Activated T-helper 1 cell treated with anti-CD3 and anti-CD28 coated beads, Interleukin-2, amount 50 U/mL, for 16 hours (primary cell): ENCODE data around the gene RBBP7.
"Not testable (repeated sequence)": the region's sequence is repeated elsewhere in the genome, so short reads cannot be mapped to it uniquely, and the experiment has no call there.

Experiments used
- DNase-seq, 2 donors: peaks; one replicate each; pipeline ENCODE4 v3.0.0-alpha.2; 2020; ENCODE audit warnings: low read depth in 1 of 2, low spot score in 1 of 2

RBBP7 gene

DNA sequence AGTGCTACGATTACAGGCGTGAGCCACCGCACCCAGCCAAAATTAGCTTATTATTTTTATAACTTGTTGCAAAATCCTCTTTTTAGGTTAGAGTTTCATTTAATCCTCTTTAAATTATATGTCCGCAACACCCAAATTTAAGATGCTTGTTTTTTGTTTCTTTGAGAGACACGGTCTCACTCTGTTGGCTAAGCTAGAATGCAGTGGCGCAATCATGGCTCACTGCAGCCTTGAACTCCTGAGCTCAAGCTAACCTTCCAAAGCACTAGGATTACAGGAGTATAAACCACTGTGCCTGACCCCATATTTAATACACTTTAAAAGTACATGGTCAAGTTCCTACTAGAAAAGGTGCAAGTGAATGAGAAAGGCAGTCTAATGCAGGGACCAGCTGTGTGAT is 2.2 kb downstream of the RBBP7 start:
- no peak for DNase-seq

DNA sequence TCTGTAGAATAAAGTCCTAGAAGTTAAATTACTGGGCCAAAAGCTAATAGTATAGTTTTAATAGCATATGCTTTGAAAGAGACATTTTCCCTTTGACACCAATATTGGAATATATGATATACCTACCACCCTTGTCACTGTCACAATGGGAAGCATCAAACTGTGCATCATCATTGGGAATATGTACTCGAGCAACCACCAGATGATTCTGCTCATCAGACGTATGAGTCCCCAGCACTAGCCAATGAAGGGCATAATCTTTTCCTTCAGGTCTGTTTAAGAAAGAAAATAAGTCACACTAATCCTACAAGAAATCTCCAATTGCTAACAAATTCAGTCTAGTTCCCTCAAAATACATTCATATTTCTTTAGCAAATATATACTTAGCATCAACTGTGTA is 7.3 kb downstream of the RBBP7 start:
- no peak for DNase-seq

DNA sequence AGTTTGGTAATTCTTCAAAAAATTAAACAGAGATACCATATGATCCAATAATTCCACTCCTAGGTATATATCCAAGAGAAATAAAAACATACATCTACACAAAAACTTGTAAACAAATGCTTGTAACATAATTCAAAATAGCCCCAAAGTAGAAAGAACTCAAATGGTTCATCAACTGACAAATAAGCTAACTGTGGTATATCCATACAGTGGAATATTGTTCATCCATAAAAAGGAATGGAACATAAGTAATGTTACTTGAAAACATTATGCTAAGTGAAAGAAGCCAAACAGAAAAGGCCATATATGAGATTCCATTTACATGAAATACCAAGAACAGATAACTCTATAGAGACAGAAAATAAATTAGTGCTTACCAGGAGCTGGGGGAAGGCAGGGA is 13.4 kb downstream of the RBBP7 start:
- no peak for DNase-seq

DNA sequence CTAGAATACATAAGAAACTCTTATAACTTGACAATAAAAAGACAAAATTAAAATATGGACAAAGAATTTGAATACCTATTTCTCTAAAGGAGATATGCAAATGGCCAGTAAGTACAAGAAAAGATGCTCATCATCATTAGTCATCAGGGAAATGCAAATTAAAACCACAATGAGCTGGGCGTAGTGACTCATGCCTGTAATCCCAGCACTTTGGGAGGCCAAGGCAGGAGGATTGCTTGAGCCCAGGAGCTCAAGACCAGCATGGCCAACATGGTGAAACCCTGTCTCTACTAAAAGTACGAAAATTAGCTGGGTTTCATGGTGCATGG is 14.1 kb downstream of the RBBP7 start:
- DNase-seq = not testable (repeated sequence)

DNA sequence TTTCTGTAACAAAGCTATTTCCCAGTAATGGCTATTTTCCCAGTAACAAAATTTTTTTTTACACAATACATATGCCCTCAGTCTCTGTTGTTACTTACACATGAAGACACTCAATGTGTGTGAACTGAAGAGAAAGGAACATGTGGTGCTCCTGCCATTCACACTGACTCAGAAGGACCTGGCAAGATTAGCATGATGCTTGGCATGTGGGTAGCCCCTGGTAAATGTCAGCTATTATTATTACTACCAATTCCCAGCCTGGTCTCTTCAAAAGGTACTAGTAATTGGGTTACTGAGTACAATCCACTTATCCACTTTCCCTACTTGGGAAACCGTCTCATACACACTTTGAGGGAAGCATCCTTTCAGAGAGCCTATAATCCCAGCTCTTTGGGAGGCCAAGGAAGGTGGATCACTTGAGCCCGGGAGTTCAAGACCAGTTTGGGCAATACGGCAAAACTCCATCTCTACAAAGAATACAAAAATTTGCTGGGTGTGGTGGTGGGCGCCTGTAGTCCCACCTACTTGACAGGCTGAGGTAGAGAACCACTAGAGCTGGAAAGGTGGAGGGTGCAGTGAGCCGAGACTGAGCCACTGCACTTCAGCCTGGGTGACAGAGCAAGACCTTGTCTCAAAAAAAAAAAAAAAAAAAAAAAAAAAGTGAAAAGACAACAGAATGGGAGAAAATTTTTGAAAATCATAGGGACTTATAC is 14.6 kb downstream of the RBBP7 start:
- DNase-seq = no peak

DNA sequence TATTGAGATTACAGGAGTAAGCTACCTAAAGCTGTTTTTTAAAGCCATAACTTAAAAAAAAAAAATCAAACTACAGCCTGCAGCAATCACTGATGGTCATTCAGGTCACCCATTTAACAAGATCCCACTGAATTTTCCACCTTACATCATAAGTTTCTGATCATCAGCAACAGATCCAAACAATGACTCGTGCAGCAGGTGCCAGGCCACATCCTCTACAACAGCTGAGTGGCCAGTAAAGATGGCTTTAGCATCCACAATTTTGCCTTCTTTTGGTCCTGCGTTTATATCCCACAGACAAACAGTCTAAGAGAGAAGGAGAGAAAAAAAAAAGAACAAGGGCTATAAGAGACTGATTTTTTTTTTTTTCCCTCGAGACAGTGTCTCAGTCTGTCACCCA is 16.6 kb downstream of the RBBP7 start:
- no peak for DNase-seq

DNA sequence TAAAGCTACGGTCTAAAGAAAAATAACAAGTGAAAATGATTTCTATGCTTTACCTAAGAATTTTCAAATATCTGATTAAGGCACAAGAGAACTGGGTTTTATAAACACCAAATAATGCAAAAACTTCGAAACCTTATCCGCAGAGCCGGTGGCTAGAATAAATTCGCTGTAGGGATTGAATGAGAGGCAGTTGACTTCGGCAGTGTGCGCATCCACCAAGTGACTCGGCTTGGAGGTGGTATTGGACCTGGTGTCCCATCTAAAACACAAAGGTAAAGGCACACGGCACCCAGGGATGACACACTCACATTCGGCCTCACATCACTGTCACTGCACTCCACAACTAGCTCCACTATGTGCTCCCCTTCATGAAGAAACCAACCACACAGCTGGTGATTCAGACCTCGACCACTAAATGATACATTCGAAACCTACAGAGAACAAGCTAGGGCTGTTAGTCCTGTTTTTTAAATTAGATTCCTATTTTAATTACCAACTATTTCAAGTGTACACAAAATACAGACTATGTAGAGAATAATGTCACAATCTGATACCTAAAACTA is 17.5 kb downstream of the RBBP7 start:
- DNase-seq = no peak

DNA sequence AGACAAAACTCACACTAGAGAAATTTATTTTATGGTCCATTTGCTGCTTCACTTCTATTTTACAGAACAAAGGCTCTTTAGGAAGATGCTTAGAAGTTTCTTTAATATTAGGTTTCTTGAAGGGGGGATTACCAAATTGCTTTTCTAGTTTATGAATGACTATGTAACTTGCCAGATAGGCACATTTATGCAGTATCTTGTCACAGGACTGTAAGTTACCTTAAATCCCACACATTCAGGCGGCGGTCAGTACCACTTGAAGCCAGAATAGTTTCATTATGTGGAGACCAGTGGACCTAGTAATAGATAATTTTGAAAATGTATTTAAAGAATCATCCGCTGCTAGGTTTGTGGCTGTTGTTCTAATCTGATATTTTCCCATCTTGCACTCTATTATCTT is 18.3 kb downstream of the RBBP7 start:
- no peak for DNase-seq

DNA sequence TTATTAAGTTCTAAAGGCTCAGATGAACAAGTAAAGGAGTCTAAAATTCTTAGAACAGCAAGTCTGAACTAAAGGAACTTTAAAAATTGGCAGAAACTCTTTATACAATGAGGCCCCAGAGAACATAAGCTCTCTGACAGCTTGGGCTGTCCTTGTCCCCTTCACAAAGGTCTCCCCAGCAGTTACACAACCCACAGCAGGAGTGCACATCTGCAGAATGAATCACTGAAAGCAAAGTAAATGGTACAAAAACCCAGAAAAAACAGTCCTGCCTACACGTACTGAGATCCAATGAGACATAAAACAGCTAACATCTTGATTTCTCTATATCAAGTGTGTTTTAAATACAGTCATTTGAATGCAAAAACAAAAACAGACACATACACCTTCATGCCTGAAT is 18.7 kb downstream of the RBBP7 start:
- DNase-seq = no peak

DNA sequence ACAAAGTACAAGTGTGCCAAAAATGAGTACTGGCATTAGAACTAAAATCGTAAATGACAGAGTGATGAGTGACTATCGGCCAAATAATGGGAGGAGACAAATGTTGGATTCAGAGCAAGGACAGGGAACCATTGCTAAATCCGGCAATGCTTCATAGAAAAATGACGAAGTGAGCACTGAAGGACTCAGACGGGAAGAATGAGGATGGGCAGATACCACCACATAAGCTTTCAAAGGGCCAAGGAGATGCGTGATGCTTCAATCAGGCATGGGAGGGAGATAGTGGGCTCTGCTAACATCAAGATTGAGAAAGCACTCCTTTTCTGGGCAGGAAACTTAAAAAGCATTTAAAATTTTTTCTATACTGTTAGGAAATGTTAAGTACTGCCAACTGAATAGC is 21.6 kb downstream of the RBBP7 start:
- DNase-seq = no peak

DNA sequence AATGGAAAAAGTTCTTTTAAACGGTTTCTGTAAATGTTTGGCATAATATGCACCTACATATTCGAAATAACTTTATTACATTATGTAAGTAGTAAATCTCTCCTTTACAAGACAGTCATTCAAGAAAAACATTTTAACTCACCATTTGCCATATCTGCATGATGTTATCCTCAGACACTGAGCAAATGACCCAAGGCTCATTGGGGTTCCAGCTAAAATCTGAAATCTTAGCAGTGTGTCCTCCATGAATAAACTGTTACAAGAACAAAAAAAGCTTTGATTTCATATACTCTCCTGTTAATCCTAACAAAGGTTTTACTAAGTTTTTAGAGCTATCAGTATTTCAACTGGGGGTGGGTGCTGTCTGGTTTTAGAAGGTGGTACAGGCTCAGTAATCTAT is 24.5 kb downstream of the RBBP7 start:
- no peak for DNase-seq

DNA sequence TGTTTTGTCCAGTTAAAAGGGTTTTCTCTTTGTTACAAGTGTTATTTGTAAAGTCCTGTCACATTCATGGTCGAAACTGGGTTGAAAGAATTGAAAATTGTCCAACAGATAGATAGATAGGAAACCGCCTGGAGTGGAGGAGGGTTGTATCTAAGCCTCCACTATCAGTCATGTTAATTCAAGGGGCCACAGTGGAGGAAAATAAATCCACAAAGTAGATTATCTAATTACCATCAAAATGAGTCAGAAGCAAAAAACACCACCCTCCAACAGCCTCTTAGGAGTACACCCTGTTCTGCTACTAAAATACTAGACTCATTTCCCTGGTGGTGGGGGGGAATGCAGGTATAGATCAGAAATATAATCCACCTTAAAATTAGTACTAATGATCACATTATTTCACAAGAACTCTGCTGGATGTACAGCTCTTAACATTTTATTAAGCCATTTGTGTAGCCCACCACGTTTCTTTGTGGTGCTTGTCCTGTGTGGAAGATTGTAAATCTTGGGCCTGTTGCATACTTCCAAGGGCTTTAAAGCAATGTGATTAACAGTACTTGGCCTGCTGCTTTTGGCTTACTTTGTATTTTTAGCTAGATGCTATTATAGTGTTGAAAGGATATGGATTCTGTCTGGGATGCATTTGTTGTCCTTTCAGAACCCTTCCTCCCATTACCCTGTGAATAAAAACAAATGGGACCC is 26.8 kb downstream of the RBBP7 start:
- DNase-seq = no peak

DNA sequence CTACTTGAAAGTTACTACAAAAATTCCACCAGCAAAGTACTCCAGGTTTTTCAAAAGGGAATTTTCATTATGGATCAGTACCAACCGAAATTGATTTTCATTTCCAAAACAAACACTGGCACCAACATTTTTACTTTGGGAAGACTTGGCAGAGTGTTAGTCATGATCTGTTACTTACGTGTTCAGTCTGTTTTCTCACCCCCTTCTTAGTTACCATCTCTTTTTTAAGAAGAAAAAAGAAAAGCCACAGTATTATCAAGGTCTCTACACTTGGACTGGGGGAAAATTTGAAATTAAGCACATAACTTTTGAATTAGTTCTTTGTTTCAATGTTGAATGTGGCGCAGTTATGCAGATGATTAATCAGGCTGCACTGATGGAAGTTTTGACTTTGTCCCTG is 27.5 kb downstream of the RBBP7 start:
- DNase-seq = no peak

DNA sequence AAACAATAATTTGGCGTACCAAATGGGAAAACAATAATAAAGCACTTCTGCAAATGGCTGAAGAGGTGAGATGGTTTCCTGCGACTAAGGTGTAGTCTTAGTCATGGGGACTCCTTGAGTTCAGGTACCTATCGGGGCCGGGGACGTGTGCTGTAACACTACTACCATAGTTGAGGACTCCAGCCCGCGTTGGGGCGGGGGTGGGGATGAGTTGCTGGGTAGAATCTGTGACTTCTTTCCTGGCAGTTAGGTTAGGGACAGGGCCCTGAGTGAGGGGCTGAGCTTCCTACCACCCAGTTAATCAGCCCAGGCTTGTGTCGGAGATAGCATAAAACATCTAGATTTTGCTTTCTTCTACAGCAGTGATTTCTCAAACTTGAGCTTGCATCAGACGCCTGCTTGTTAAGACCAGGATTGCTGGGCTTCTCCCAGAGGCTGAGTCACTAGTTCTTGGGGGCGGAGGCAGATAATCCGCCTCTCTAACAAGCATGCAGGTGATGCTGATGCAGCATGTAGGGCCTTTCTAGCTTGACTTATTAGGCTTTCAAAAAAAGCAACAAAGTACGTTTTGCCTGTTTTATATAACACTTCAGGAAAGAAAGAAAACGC is 30.2 kb downstream of the RBBP7 start:
- DNase-seq = no peak

DNA sequence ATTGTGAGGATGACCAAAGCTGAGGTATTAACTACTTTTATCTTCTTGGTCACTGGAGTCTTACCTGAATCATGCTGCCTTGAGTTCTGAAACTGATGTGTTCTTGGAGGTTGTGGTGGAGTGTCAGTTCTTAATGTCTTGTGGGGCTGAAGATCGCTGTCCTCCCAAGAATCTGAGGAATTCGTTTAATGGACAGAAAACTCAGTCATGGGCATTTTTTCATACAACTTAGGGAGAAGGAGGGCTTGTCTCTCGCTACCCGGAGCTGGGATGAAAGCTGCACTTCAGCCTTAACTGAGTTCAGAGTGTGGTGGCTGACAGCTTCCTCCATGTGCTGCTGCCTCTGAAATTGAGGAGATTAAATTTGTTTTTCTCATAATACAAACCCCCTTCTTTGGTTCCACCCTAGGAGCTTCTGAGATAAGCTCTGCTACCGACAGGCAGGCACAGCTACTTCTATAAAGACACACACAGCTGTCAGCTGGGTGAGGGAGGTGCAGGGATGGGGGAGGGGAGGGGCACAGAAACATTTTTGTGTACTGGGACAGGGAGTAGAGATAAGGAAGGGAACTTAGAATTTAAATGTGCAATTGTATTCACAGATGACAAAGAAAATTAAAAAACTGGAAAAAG is 30.8 kb downstream of the RBBP7 start:
- DNase-seq = no peak

DNA sequence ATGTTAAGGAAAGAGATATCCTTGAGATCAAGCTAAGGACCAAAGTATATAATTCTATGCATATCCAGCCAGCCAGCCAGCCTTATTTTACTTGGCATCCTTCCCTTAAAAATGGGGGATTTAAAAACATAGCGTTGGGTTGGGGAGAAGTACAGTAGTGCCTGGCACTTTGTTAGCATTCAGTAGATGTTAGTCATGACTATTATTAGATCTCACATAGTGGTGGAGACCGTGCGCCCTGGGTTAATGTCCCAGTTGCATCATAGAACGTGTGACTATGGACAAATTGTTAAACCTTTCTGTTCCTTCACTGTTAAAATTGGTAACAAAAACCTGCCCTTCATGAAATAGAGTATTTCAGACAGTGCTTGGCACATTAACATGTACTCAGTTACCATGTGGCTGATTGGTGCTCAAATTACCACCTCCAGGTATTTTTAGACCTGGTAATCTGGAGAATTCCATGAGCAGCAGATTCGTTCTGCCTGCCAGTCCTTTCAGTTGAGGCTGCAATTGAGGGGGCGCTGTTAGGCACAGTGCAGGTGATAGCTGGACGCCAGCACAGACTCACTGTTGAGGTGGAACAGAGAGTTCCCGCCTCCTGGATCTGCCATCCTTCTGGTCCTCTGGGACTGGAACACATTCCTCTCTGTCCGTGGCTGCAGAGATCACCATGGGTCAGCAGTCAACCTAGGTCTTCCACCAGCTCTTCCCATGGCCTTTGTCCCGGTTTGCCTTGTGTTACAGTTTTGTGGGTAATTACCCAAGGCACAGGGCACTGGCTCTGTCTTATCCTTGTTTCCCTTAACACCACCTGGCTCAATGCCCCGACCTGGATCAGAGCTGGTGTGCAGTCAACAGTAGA is 31.7 kb downstream of the RBBP7 start:
- no peak for DNase-seq

DNA sequence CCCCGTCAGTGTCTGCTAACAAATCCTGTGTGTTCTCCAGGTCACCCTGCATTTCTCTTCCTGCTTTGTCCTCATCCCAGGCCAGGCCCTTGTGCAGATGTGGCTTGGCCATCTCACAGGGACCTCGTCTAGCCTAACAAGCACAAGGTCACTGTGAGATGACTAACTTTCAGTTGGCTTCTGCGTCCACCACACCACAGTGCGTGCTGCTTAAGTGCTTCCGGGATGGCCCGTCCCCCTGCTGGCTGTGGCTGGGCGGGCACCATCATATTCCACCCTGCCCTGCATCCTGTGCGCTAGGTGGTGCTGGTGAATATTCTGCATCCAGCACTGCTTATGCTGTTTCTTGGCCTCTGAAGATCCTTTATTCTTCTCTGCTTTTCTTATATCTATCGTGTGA is 33.8 kb downstream of the RBBP7 start:
- no peak for DNase-seq

DNA sequence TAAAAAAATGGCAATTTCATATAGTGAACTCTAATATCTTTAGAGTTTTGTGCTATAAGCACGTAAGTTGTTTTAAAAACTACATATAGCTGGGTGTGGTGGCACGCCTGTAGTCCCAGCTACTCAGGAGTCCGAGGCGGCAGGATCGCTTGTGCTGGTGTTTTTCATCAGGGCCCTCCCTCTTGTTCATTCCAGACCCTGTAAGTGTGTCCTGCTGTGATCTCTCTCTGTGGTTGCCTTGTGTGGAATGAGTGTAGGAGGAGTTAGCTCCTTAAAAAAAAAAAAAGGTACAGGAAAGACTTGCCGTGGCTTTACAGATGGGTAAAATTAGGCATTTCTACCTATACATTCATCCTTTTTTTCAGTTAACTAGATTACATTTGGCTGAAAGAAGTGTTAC is 35.4 kb downstream of the RBBP7 start:
- no peak for DNase-seq

DNA sequence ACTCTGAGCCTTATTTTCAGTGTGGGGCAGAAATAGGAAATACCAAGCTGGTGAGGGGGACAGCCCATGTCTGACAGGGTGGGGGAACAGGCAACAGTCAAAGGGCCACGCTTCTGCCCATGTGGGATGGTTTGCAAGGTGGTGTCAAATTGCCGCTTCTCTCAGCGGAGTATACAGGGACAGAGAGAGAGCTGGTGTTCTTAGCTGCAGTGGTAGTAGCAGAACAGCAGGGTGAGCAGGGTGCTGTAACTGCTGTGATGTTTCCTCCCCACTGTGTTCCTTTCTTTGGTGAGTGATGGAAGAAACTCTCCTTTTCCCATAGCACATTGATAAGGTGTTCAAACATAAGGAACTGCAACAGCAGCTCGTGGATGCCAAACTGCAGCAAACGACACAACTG is 37.9 kb downstream of the RBBP7 start:
- no peak for DNase-seq

DNA sequence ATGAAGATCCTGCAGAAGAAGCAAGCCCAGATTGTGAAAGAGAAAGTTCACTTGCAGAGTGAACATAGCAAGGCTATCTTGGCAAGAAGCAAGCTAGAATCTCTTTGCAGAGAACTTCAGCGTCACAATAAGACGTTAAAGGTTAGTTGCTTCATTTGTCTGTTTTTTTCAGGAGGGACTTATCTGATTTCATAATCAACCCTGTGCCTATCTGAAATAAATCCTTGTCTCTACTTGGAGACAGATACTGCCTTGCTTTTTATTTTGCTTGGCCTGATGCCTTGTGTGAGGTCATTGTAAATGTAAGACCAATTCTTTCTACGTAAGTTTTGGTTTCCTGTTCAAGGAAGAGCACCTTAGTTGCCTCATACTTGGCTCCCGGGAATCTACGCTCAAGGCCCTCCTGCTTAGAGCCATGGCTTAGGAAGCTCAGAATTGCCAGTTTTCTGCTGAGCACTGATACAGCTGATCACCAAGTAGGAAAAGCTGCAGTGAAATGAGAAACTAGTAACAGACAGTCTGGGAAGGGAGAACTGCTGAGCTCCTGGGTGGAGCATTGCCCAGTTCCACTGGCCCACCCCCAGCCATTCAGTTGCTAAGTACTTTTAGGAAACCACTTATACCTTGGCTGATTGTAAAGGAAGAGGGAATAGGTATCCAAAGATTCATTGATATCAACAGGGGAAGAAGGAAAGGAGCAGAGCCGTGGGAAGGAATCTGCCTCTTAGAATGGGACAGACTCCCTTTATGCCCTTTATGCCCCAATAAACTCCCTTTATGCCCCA is 41.8 kb downstream of the RBBP7 start:
- DNase-seq = no peak
